Astrocyte (in vitro differentiated cells and primary cell): ENCODE data around the gene SLC22A6. TPM values are rescaled to one million over a fixed set of nuclear protein-coding genes. Genes with fewer than 3 reads are reported as not detected.

ENCODE experiments used
- DNase-seq: peaks from one replicate; pipeline ENCODE4 v3.0.0-alpha.2; 2010; ENCODE audit warnings: low read depth
- FAIRE-seq: peaks from 2 replicates; lab custom pipeline; 2011; peaks lifted over from hg19 to GRCh38; lab: Jason Lieb, UNC
- H2AFZ ChIP-seq: 2 replicates; pipeline ENCODE4 v1.6.0; 2012; ENCODE audit warnings: low read depth, low read length, inconsistent platforms
- H3K27ac ChIP-seq: 2 replicates; pipeline ENCODE4 v1.5.1; 2011; ENCODE audit warnings: low read depth, low read length, inconsistent platforms
- H3K27me3 ChIP-seq: 2 replicates; pipeline ENCODE4 v1.6.0; 2011; ENCODE audit warnings: low read length, inconsistent platforms; ENCODE audit not compliant: insufficient read depth
- H3K36me3 ChIP-seq: 2 replicates; pipeline ENCODE4 v1.5.1; 2011; ENCODE audit warnings: low read length, inconsistent platforms; ENCODE audit not compliant: insufficient read depth
- H3K4me1 ChIP-seq: 2 replicates; pipeline ENCODE4 v1.5.1; 2011; ENCODE audit warnings: low read length, inconsistent platforms; ENCODE audit not compliant: insufficient read depth
- H3K4me2 ChIP-seq: 2 replicates; pipeline ENCODE4 v1.6.0; 2012; ENCODE audit warnings: low read length, inconsistent platforms
- H3K4me3 ChIP-seq: 2 replicates; pipeline ENCODE4 v1.5.1; 2011; ENCODE audit warnings: low read depth, mild to moderate bottlenecking, low read length, inconsistent platforms; ENCODE audit not compliant: insufficient read depth
- H3K79me2 ChIP-seq: 2 replicates; pipeline ENCODE4 v1.6.0; 2012; ENCODE audit warnings: mild to moderate bottlenecking, low read length, inconsistent platforms; ENCODE audit not compliant: insufficient read depth
- H3K9ac ChIP-seq: 2 replicates; pipeline ENCODE4 v1.6.0; 2012; ENCODE audit warnings: mild to moderate bottlenecking, low read length, inconsistent platforms
- H3K9me3 ChIP-seq: 2 replicates; pipeline ENCODE4 v1.5.1; 2012; ENCODE audit warnings: low read depth, mild to moderate bottlenecking, low read length, inconsistent platforms; ENCODE audit not compliant: insufficient read depth
- H4K20me1 ChIP-seq: 2 replicates; pipeline ENCODE4 v1.6.0; 2012; ENCODE audit warnings: low read length, inconsistent platforms; ENCODE audit not compliant: insufficient read depth
- H3K27ac Mint-ChIP-seq: one replicate; pipeline ENCODE4 v1.8.0; 2021; ENCODE audit warnings: mild to moderate bottlenecking, mixed read lengths; ENCODE audit not compliant: unreplicated experiment
- H3K27me3 Mint-ChIP-seq: one replicate; pipeline ENCODE4 v1.8.0; 2021; ENCODE audit warnings: low read depth, mixed read lengths; ENCODE audit not compliant: unreplicated experiment
- H3K36me3 Mint-ChIP-seq: one replicate; pipeline ENCODE4 v1.8.0; 2021; ENCODE audit warnings: low read depth, mixed read lengths; ENCODE audit not compliant: unreplicated experiment
- H3K4me1 Mint-ChIP-seq: one replicate; pipeline ENCODE4 v1.8.0; 2021; ENCODE audit warnings: low read depth, mixed read lengths; ENCODE audit not compliant: unreplicated experiment
- H3K4me3 Mint-ChIP-seq: one replicate; pipeline ENCODE4 v1.8.0; 2021; ENCODE audit warnings: mild to moderate bottlenecking, moderate library complexity, mixed read lengths; ENCODE audit not compliant: unreplicated experiment
- H3K9me3 Mint-ChIP-seq: one replicate; pipeline ENCODE4 v1.8.0; 2021; ENCODE audit warnings: mild to moderate bottlenecking, mixed read lengths; ENCODE audit not compliant: unreplicated experiment
- CTCF ChIP-seq: IDR thresholded peaks from 2 replicates; pipeline ENCODE4 v1.5.1; 2011; ENCODE audit warnings: low read depth, mild to moderate bottlenecking, inconsistent platforms, low read length, moderate library complexity; ENCODE audit not compliant: insufficient read depth
- EZH2 ChIP-seq: IDR thresholded peaks from 2 replicates; pipeline ENCODE4 v1.6.1; 2012; ENCODE audit warnings: mild to moderate bottlenecking, low read length, inconsistent platforms; ENCODE audit not compliant: insufficient read depth
- total RNA-seq: library from RNA; stranded (reverse); gene quantifications from 2 replicates; pipeline ENCODE4 v1.2.1, GENCODE V29; 2021

SLC22A6 gene
- total RNA-seq, 1 donor from 2014 or later: not detected

GRCh38 chr11:62983536-62984199 lies 1.1 kb downstream of the SLC22A6 start:
- Mint-ChIP-seq H3K27ac (no peak overlapping the region), H3K36me3 (no peaks in the 10 kb centered on the region)
- H3K79me2 ChIP-seq: no peaks in the 10 kb centered on the region

GRCh38 chr11:62981743-62982142 lies 3.0 kb downstream of the SLC22A6 start:
- Histone ChIP-seq H3K4me2 (no peak overlapping the region), H3K9ac (no peak overlapping the region), H3K9me3 (no peaks in the 10 kb centered on the region), H4K20me1 (no peaks in the 10 kb centered on the region), H3K27me3 (no peaks in the 10 kb centered on the region), H3K27ac (no peak overlapping the region), H2AFZ (no peak overlapping the region), H3K79me2 (no peaks in the 10 kb centered on the region), H3K4me3 (no peak overlapping the region), H3K36me3 (no peaks in the 10 kb centered on the region), H3K4me1 (no peaks in the 10 kb centered on the region)
- H3K9me3 Mint-ChIP-seq: no peaks in the 10 kb centered on the region
- no peak overlapping the region for H3K4me3 Mint-ChIP-seq
- TF ChIP-seq EZH2 (no peak), CTCF (no peak)
- DNase-seq (no peak), FAIRE-seq (no peak)
- H3K27me3 Mint-ChIP-seq: peaks cover 14% of the 10 kb centered on the region
- H3K36me3 Mint-ChIP-seq: no peaks in the 10 kb centered on the region
- H3K4me1 Mint-ChIP-seq: no peaks in the 10 kb centered on the region
- no peak overlapping the region for H3K27ac Mint-ChIP-seq

More at GRCh38 chr11:62983536-62984199, 1.1 kb downstream of the SLC22A6 start:
- Histone ChIP-seq H3K4me3 (no peak overlapping the region), H3K27me3 (no peaks in the 10 kb centered on the region), H3K9ac (no peak overlapping the region), H2AFZ (no peak overlapping the region), H3K4me2 (no peak overlapping the region), H3K27ac (no peak overlapping the region), H4K20me1 (no peaks in the 10 kb centered on the region), H3K36me3 (no peaks in the 10 kb centered on the region), H3K4me1 (no peaks in the 10 kb centered on the region), H3K9me3 (no peaks in the 10 kb centered on the region)
- Mint-ChIP-seq H3K4me1 (no peaks in the 10 kb centered on the region), H3K27me3 (peaks cover 16% of the 10 kb centered on the region), H3K4me3 (no peak overlapping the region), H3K9me3 (no peaks in the 10 kb centered on the region)
- DNase-seq (no peak), FAIRE-seq (no peak)
- TF ChIP-seq EZH2 (no peak), CTCF (no peak)

- Histone ChIP-seq H3K4me2 (no peak overlapping the region), H3K9ac (no peak overlapping the region), H3K79me2 (no peaks in the 10 kb centered on the region), H3K36me3 (no peaks in the 10 kb centered on the region), H3K9me3 (no peaks in the 10 kb centered on the region), H3K27ac (no peak overlapping the region), H3K27me3 (no peaks in the 10 kb centered on the region), H2AFZ (no peak overlapping the region), H3K4me1 (no peaks in the 10 kb centered on the region), H3K4me3 (no peak overlapping the region), H4K20me1 (no peaks in the 10 kb centered on the region)
- TF ChIP-seq EZH2 (no peak), CTCF (no peak)
- Mint-ChIP-seq H3K36me3 (no peaks in the 10 kb centered on the region), H3K9me3 (no peaks in the 10 kb centered on the region), H3K27ac (no peak overlapping the region), H3K4me3 (no peak overlapping the region), H3K4me1 (no peaks in the 10 kb centered on the region), H3K27me3 (peaks cover 21% of the 10 kb centered on the region)
- DNase-seq: no peak
- FAIRE-seq: no peak
These were observed 4.5 kb downstream of the SLC22A6 start for GRCh38 chr11:62980133-62980760.
